Activated CD8-positive, alpha-beta T cell treated with anti-CD3 and anti-CD28 coated beads, Interleukin-2, amount 10 ng/mL, durations not matched to agents 7 days and 5 days (primary cell): ENCODE measurements around the gene HNRNPC. TPM values are rescaled to one million over a fixed set of nuclear protein-coding genes. Genes with fewer than 3 reads are reported as not detected.

ENCODE experiments used
- ATAC-seq: fragments of 150-1000 bp; cut with Tn5 transposase; one replicate; pipeline ENCODE4 v1.10.0; 2021; ENCODE audit warnings: moderate library complexity
- CTCF ChIA-PET: fragments of 350-600 bp; sonication (Branson Sonifier 250); formaldehyde crosslinking; loops from one replicate; lab custom pipeline; 2021; ENCODE audit warnings: antibody characterized with exemption; lab: Charles Lee
- POLR2A ChIA-PET: fragments of 350-600 bp; sonication (Branson Sonifier 250); formaldehyde crosslinking; loops from one replicate; lab custom pipeline; 2021; ENCODE audit warnings: antibody characterized with exemption; lab: Charles Lee
- DNase-seq: peaks from one replicate; pipeline ENCODE4 v3.0.0-alpha.2; 2020
- H3K27ac Mint-ChIP-seq: one replicate; pipeline ENCODE4 v1.8.0; 2021; ENCODE audit warnings: mild to moderate bottlenecking, mixed read lengths
- H3K27me3 Mint-ChIP-seq: one replicate; pipeline ENCODE4 v1.8.0; 2021; ENCODE audit warnings: low read depth, mixed read lengths
- H3K36me3 Mint-ChIP-seq: one replicate; pipeline ENCODE4 v1.8.0; 2021; ENCODE audit warnings: low read depth, mixed read lengths
- H3K4me1 Mint-ChIP-seq: one replicate; pipeline ENCODE4 v1.8.0; 2021; ENCODE audit warnings: low read depth, mixed read lengths
- H3K4me3 Mint-ChIP-seq: one replicate; pipeline ENCODE4 v1.8.0; 2021; ENCODE audit warnings: mild to moderate bottlenecking, mixed read lengths
- H3K9me3 Mint-ChIP-seq: one replicate; pipeline ENCODE4 v1.8.0; 2022; ENCODE audit warnings: mixed read lengths; ENCODE audit not compliant: insufficient read depth
- total RNA-seq, 2 experiments: library from RNA; stranded (reverse); gene quantifications; one replicate each; pipeline ENCODE4 v1.2.3, GENCODE V29; 2021

The HNRNPC gene
- total RNA-seq, 2 experiments from 2014 or later = 768 to 782 TPM

GRCh38 chr14:21197418-21198205, 71.6 kb downstream of the HNRNPC start:
- peaks cover 6% of the 10 kb centered on the region for H3K36me3 Mint-ChIP-seq
- DNase-seq = no peak
- peaks cover 8% of the 10 kb centered on the region for H3K27me3 Mint-ChIP-seq
- peaks cover 7% of the 10 kb centered on the region for H3K9me3 Mint-ChIP-seq
- CTCF ChIA-PET = no interaction called here
- POLR2A ChIA-PET = no interaction called here
- ATAC-seq = no peak
- no peak overlapping the region for H3K27ac Mint-ChIP-seq
- no peak overlapping the region for H3K4me3 Mint-ChIP-seq
- peaks cover 2% of the 10 kb centered on the region for H3K4me1 Mint-ChIP-seq

GRCh38 chr14:21194597-21194996, 74.6 kb downstream of the HNRNPC start:
- H3K36me3 Mint-ChIP-seq = no peaks in the 10 kb centered on the region
- H3K9me3 Mint-ChIP-seq = peaks cover 7% of the 10 kb centered on the region
- H3K27me3 Mint-ChIP-seq = peaks cover 8% of the 10 kb centered on the region
- ATAC-seq (no peak), DNase-seq (no peak)
- no peak overlapping the region for H3K27ac Mint-ChIP-seq
- ChIA-PET CTCF (no interaction called here), POLR2A (interaction anchor here (0.5 kb wide), 1 partner anchor 31 kb away, joined by 3 read pairs; no protein-coding TSS in a partner anchor)
- H3K4me1 Mint-ChIP-seq = peaks cover 21% of the 10 kb centered on the region
- H3K4me3 Mint-ChIP-seq = no peak overlapping the region

GRCh38 chr14:21192875-21193535, 76.2 kb downstream of the HNRNPC start:
- no peaks in the 10 kb centered on the region for H3K36me3 Mint-ChIP-seq
- H3K27me3 Mint-ChIP-seq = peaks cover 8% of the 10 kb centered on the region
- H3K27ac Mint-ChIP-seq = no peak overlapping the region
- no peak overlapping the region for H3K4me3 Mint-ChIP-seq
- H3K4me1 Mint-ChIP-seq = peaks cover 21% of the 10 kb centered on the region
- CTCF ChIA-PET = interaction anchor here (0.9 kb wide), 1 partner anchor 10 kb away, joined by 4 read pairs; no protein-coding TSS in a partner anchor
- ATAC-seq (no peak), DNase-seq (no peak)
- peaks cover 7% of the 10 kb centered on the region for H3K9me3 Mint-ChIP-seq
- POLR2A ChIA-PET = interaction anchor here (1.0 kb wide), 2 partner anchors 10 to 164 kb away, joined by 4 read pairs; no protein-coding TSS in a partner anchor

- ATAC-seq (no peak), DNase-seq (no peak)
- H3K27ac Mint-ChIP-seq = no peak overlapping the region
- peaks cover 8% of the 10 kb centered on the region for H3K27me3 Mint-ChIP-seq
- peaks cover 4% of the 10 kb centered on the region for H3K9me3 Mint-ChIP-seq
- CTCF ChIA-PET = interaction anchor here (0.7 to 1.1 kb wide), 2 partner anchors 46 to 88 kb away, joined by 3 read pairs; no protein-coding TSS in a partner anchor
- peaks cover 21% of the 10 kb centered on the region for H3K4me1 Mint-ChIP-seq
- no peaks in the 10 kb centered on the region for H3K36me3 Mint-ChIP-seq
- H3K4me3 Mint-ChIP-seq = peak overlapping the region; percentile 64
- POLR2A ChIA-PET = no interaction called here
Observed at GRCh38 chr14:21192447-21192822, 76.8 kb downstream of the HNRNPC start.

GRCh38 chr14:21191809-21192446, 77.3 kb downstream of the HNRNPC start:
- Mint-ChIP-seq H3K4me1 (peaks cover 21% of the 10 kb centered on the region), H3K9me3 (peaks cover under 1% of the 10 kb centered on the region), H3K27ac (peak overlapping the region; percentile 43), H3K36me3 (no peaks in the 10 kb centered on the region), H3K4me3 (peak overlapping the region; percentile 64), H3K27me3 (peaks cover 8% of the 10 kb centered on the region)
- ChIA-PET CTCF (interaction anchor here (0.7 to 1.1 kb wide), 2 partner anchors 46 to 87 kb away, joined by 3 read pairs; no protein-coding TSS in a partner anchor), POLR2A (no interaction called here)
- peak; percentile 99 for ATAC-seq
- DNase-seq = peak; percentile 87

- ATAC-seq (no peak), DNase-seq (no peak)
- H3K9me3 Mint-ChIP-seq = no peaks in the 10 kb centered on the region
- peaks cover 21% of the 10 kb centered on the region for H3K4me1 Mint-ChIP-seq
- peak overlapping the region; percentile 43 for H3K27ac Mint-ChIP-seq
- H3K27me3 Mint-ChIP-seq = peaks cover 8% of the 10 kb centered on the region
- H3K36me3 Mint-ChIP-seq = no peaks in the 10 kb centered on the region
- peak overlapping the region; percentile 64 for H3K4me3 Mint-ChIP-seq
- CTCF ChIA-PET = interaction anchor here (1.1 kb wide), 1 partner anchor 87 kb away, joined by 3 read pairs; no protein-coding TSS in a partner anchor
- POLR2A ChIA-PET = no interaction called here
Observed at GRCh38 chr14:21191261-21191808, 77.9 kb downstream of the HNRNPC start.

GRCh38 chr14:21185491-21185890, 83.8 kb downstream of the HNRNPC start:
- no peak for ATAC-seq

GRCh38 chr14:21184254-21184653, 85.0 kb downstream of the HNRNPC start:
- no peaks in the 10 kb centered on the region for H3K36me3 Mint-ChIP-seq
- H3K27me3 Mint-ChIP-seq = peaks cover 7% of the 10 kb centered on the region
- DNase-seq (no peak), ATAC-seq (no peak)
- H3K9me3 Mint-ChIP-seq = no peaks in the 10 kb centered on the region
- ChIA-PET POLR2A (no interaction called here), CTCF (no interaction called here)
- H3K27ac Mint-ChIP-seq = no peak overlapping the region
- no peak overlapping the region for H3K4me3 Mint-ChIP-seq
- no peaks in the 10 kb centered on the region for H3K4me1 Mint-ChIP-seq

More at GRCh38 chr14:21185491-21185890, 83.8 kb downstream of the HNRNPC start:
- peaks cover 7% of the 10 kb centered on the region for H3K27me3 Mint-ChIP-seq
- ChIA-PET CTCF (no interaction called here), POLR2A (no interaction called here)
- H3K36me3 Mint-ChIP-seq = no peaks in the 10 kb centered on the region
- DNase-seq = no peak
- H3K4me1 Mint-ChIP-seq = no peaks in the 10 kb centered on the region
- no peak overlapping the region for H3K27ac Mint-ChIP-seq
- H3K4me3 Mint-ChIP-seq = no peak overlapping the region
- no peaks in the 10 kb centered on the region for H3K9me3 Mint-ChIP-seq

GRCh38 chr14:21182166-21182565, 87.1 kb downstream of the HNRNPC start:
- POLR2A ChIA-PET = interaction anchor here (0.6 kb wide), 1 partner anchor 20 kb away, joined by 3 read pairs; no protein-coding TSS in a partner anchor
- CTCF ChIA-PET = no interaction called here
- no peak overlapping the region for H3K27ac Mint-ChIP-seq

GRCh38 chr14:21171128-21171527, 98.1 kb downstream of the HNRNPC start:
- POLR2A ChIA-PET = no interaction called here
- Mint-ChIP-seq H3K9me3 (no peaks in the 10 kb centered on the region), H3K27me3 (peaks cover 50% of the 10 kb centered on the region), H3K36me3 (no peaks in the 10 kb centered on the region), H3K4me1 (no peaks in the 10 kb centered on the region), H3K27ac (no peak overlapping the region), H3K4me3 (no peak overlapping the region)
- no peak for DNase-seq
- CTCF ChIA-PET = no interaction called here
- ATAC-seq = no peak

More at GRCh38 chr14:21182166-21182565, 87.1 kb downstream of the HNRNPC start:
- H3K4me1 Mint-ChIP-seq = no peaks in the 10 kb centered on the region
- DNase-seq (no peak), ATAC-seq (no peak)
- H3K9me3 Mint-ChIP-seq = no peaks in the 10 kb centered on the region
- H3K36me3 Mint-ChIP-seq = no peaks in the 10 kb centered on the region
- H3K27me3 Mint-ChIP-seq = peaks cover 12% of the 10 kb centered on the region
- no peak overlapping the region for H3K4me3 Mint-ChIP-seq

- no peaks in the 10 kb centered on the region for H3K4me1 Mint-ChIP-seq
- H3K36me3 Mint-ChIP-seq = no peaks in the 10 kb centered on the region
- peaks cover 52% of the 10 kb centered on the region for H3K27me3 Mint-ChIP-seq
- ATAC-seq = no peak
- H3K4me3 Mint-ChIP-seq = no peak overlapping the region
- H3K27ac Mint-ChIP-seq = no peak overlapping the region
- no peak for DNase-seq
- ChIA-PET POLR2A (no interaction called here), CTCF (interaction anchor here (1.4 kb wide), 1 partner anchor 154 kb away, joined by 5 read pairs; no protein-coding TSS in a partner anchor)
- no peaks in the 10 kb centered on the region for H3K9me3 Mint-ChIP-seq
Observed at GRCh38 chr14:21169573-21169972, 99.7 kb downstream of the HNRNPC start.
